Neural crest cell (in vitro differentiated cells): ENCODE measurements around the gene TMEM108. TPM values are rescaled to one million over a fixed set of nuclear protein-coding genes. Genes with fewer than 3 reads are reported as not detected.

Experiments
- DNase-seq: peaks from one replicate; pipeline ENCODE4 v3.0.0; 2021; ENCODE audit warnings: low read depth, mixed read lengths, low spot score
- H3K27ac Mint-ChIP-seq: one replicate; pipeline ENCODE4 v1.8.0; 2021; ENCODE audit warnings: mild to moderate bottlenecking, mixed read lengths; ENCODE audit not compliant: unreplicated experiment
- H3K27me3 Mint-ChIP-seq: 2 replicates; pipeline ENCODE4 v1.8.0; 2021; ENCODE audit warnings: low read depth, mild to moderate bottlenecking, mixed read lengths
- H3K36me3 Mint-ChIP-seq: 2 replicates; pipeline ENCODE4 v1.8.0; 2021; ENCODE audit warnings: low read depth, mild to moderate bottlenecking, mixed read lengths
- H3K4me1 Mint-ChIP-seq: 2 replicates; pipeline ENCODE4 v1.8.0; 2021; ENCODE audit warnings: mixed read lengths
- H3K4me3 Mint-ChIP-seq: one replicate; pipeline ENCODE4 v1.8.0; 2021; ENCODE audit warnings: mild to moderate bottlenecking, mixed read lengths
- H3K9me3 Mint-ChIP-seq: 2 replicates; pipeline ENCODE4 v1.8.0; 2021; ENCODE audit warnings: mixed read lengths
- CTCF ChIP-seq: fragments of 200-600 bp; sonication (generic); conservative IDR thresholded peaks from 2 replicates; pipeline ENCODE4 v1.5.0; 2021; ENCODE audit warnings: antibody characterized with exemption, mild to moderate bottlenecking
- total RNA-seq: library from RNA; stranded (reverse); gene quantifications from 2 replicates; pipeline ENCODE4 v1.2.1, GENCODE V29; 2021

Gene TMEM108
- total RNA-seq, 1 donor from 2014 or later, result 5.8 TPM

- TF ChIP-seq CTCF, result no peak
Observed at GRCh38 chr3:133208184-133208583, 170.0 kb downstream of the TMEM108 start.

GRCh38 chr3:133209871-133210550 is 171.8 kb downstream of the TMEM108 start:
- no peak overlapping the region for H3K27ac Mint-ChIP-seq
- no peak for DNase-seq
- H3K4me1 Mint-ChIP-seq, result peaks cover 20% of the 10 kb centered on the region
- H3K4me3 Mint-ChIP-seq, result no peak overlapping the region
- TF ChIP-seq CTCF, result no peak
- peaks cover 2% of the 10 kb centered on the region for H3K9me3 Mint-ChIP-seq
- H3K36me3 Mint-ChIP-seq, result peaks cover 4% of the 10 kb centered on the region
- no peaks in the 10 kb centered on the region for H3K27me3 Mint-ChIP-seq

More at GRCh38 chr3:133208184-133208583, 170.0 kb downstream of the TMEM108 start:
- H3K36me3 Mint-ChIP-seq, result peaks cover 11% of the 10 kb centered on the region
- H3K27me3 Mint-ChIP-seq, result no peaks in the 10 kb centered on the region
- H3K27ac Mint-ChIP-seq, result no peak overlapping the region
- DNase-seq, result no peak
- peaks cover 20% of the 10 kb centered on the region for H3K4me1 Mint-ChIP-seq
- H3K4me3 Mint-ChIP-seq, result no peak overlapping the region
- peaks cover 11% of the 10 kb centered on the region for H3K9me3 Mint-ChIP-seq

- Mint-ChIP-seq H3K36me3 (peaks cover 2% of the 10 kb centered on the region), H3K4me1 (peaks cover 20% of the 10 kb centered on the region), H3K9me3 (no peaks in the 10 kb centered on the region), H3K4me3 (no peak overlapping the region), H3K27ac (no peak overlapping the region), H3K27me3 (no peaks in the 10 kb centered on the region)
- no peak for TF ChIP-seq CTCF
- DNase-seq, result no peak
Observed at GRCh38 chr3:133210656-133211055, 172.5 kb downstream of the TMEM108 start.

GRCh38 chr3:133211449-133211848 is 173.3 kb downstream of the TMEM108 start:
- no peak overlapping the region for H3K27ac Mint-ChIP-seq
- H3K27me3 Mint-ChIP-seq, result no peaks in the 10 kb centered on the region
- H3K9me3 Mint-ChIP-seq, result no peaks in the 10 kb centered on the region
- TF ChIP-seq CTCF, result no peak
- H3K4me1 Mint-ChIP-seq, result peaks cover 20% of the 10 kb centered on the region
- DNase-seq, result no peak
- no peaks in the 10 kb centered on the region for H3K36me3 Mint-ChIP-seq
- peak overlapping the region; percentile 6 for H3K4me3 Mint-ChIP-seq

- no peaks in the 10 kb centered on the region for H3K36me3 Mint-ChIP-seq
- H3K4me3 Mint-ChIP-seq, result no peak overlapping the region
- DNase-seq, result no peak
- no peaks in the 10 kb centered on the region for H3K9me3 Mint-ChIP-seq
- TF ChIP-seq CTCF, result no peak
- peaks cover 20% of the 10 kb centered on the region for H3K4me1 Mint-ChIP-seq
- no peak overlapping the region for H3K27ac Mint-ChIP-seq
- H3K27me3 Mint-ChIP-seq, result no peaks in the 10 kb centered on the region
Observed at GRCh38 chr3:133211856-133212255, 173.7 kb downstream of the TMEM108 start.
